ENCODE data around the gene ITM2C.

The ITM2C gene

GRCh38 chr2:230827774-230828271 lies 36.9 kb upstream of the ITM2C start:
- H2AFZ ChIP-seq (ENCODE audit: low read depth, low read length, severe bottlenecking): no peak overlapping the region

GRCh38 chr2:230828272-230828961 lies 36.3 kb upstream of the ITM2C start:
- H3K27me3 ChIP-seq (ENCODE audit: low read length): no peaks in the 10 kb centered on the region
- no peaks in the 10 kb centered on the region for H3K79me2 ChIP-seq (ENCODE audit: insufficient read depth, low read length)
- TF ChIP-seq CTCF (IDR thresholded peaks at IDR 0.05; ENCODE audit: insufficient read depth, low read length, poor library complexity, severe bottlenecking) (no peak), EZH2phosphoT487 (conservative IDR thresholded peaks at IDR 0.05; ENCODE audit: low read length) (no peak)
- no peak overlapping the region for H3K4me3 ChIP-seq (ENCODE audit: insufficient read depth, low read length, poor library complexity, severe bottlenecking)
- no peaks in the 10 kb centered on the region for H3K9me2 ChIP-seq (replicated peaks; ENCODE audit: insufficient read depth, low read length)
- H2AFZ ChIP-seq (ENCODE audit: low read depth, low read length, severe bottlenecking): no peak overlapping the region
- H3K27ac ChIP-seq (ENCODE audit: low read depth, low read length): no peak overlapping the region
- H4K20me1 ChIP-seq (ENCODE audit: low read depth, low read length): no peaks in the 10 kb centered on the region
- no peaks in the 10 kb centered on the region for H3K9me3 ChIP-seq (ENCODE audit: insufficient read depth, low read length)
- no peaks in the 10 kb centered on the region for H3K36me3 ChIP-seq (ENCODE audit: low read length)
- no peaks in the 10 kb centered on the region for H3F3A ChIP-seq (ENCODE audit: insufficient read depth)
- no peak overlapping the region for H3K9ac ChIP-seq (ENCODE audit: low read length)
- no peak overlapping the region for H3K4me2 ChIP-seq (ENCODE audit: low read depth, low read length, poor library complexity, severe bottlenecking)

More at GRCh38 chr2:230827774-230828271, 36.9 kb upstream of the ITM2C start:
- no peaks in the 10 kb centered on the region for H3K36me3 ChIP-seq (ENCODE audit: low read length)
- H3K27ac ChIP-seq (ENCODE audit: low read depth, low read length): no peak overlapping the region
- no peaks in the 10 kb centered on the region for H3K79me2 ChIP-seq (ENCODE audit: insufficient read depth, low read length)
- no peaks in the 10 kb centered on the region for H3K27me3 ChIP-seq (ENCODE audit: low read length)
- TF ChIP-seq EZH2phosphoT487 (conservative IDR thresholded peaks at IDR 0.05; ENCODE audit: low read length) (no peak), CTCF (IDR thresholded peaks at IDR 0.05; ENCODE audit: insufficient read depth, low read length, poor library complexity, severe bottlenecking) (no peak)
- no peaks in the 10 kb centered on the region for H4K20me1 ChIP-seq (ENCODE audit: low read depth, low read length)
- H3K9ac ChIP-seq (ENCODE audit: low read length): no peak overlapping the region
- no peaks in the 10 kb centered on the region for H3F3A ChIP-seq (ENCODE audit: insufficient read depth)
- no peaks in the 10 kb centered on the region for H3K9me3 ChIP-seq (ENCODE audit: insufficient read depth, low read length)
- H3K9me2 ChIP-seq (replicated peaks; ENCODE audit: insufficient read depth, low read length): no peaks in the 10 kb centered on the region
- no peak overlapping the region for H3K4me2 ChIP-seq (ENCODE audit: low read depth, low read length, poor library complexity, severe bottlenecking)
- no peak overlapping the region for H3K4me3 ChIP-seq (ENCODE audit: insufficient read depth, low read length, poor library complexity, severe bottlenecking)

GRCh38 chr2:230829293-230829692 lies 35.4 kb upstream of the ITM2C start:
- H3K4me3 ChIP-seq (ENCODE audit: insufficient read depth, low read length, poor library complexity, severe bottlenecking): no peak overlapping the region
- H3F3A ChIP-seq (ENCODE audit: insufficient read depth): no peaks in the 10 kb centered on the region
- no peak overlapping the region for H3K9ac ChIP-seq (ENCODE audit: low read length)
- H3K4me2 ChIP-seq (ENCODE audit: low read depth, low read length, poor library complexity, severe bottlenecking): no peak overlapping the region
- no peaks in the 10 kb centered on the region for H3K27me3 ChIP-seq (ENCODE audit: low read length)
- no peaks in the 10 kb centered on the region for H3K9me2 ChIP-seq (replicated peaks; ENCODE audit: insufficient read depth, low read length)
- H3K79me2 ChIP-seq (ENCODE audit: insufficient read depth, low read length): no peaks in the 10 kb centered on the region
- H3K36me3 ChIP-seq (ENCODE audit: low read length): no peaks in the 10 kb centered on the region
- TF ChIP-seq CTCF (IDR thresholded peaks at IDR 0.05; ENCODE audit: insufficient read depth, low read length, poor library complexity, severe bottlenecking) (no peak), EZH2phosphoT487 (conservative IDR thresholded peaks at IDR 0.05; ENCODE audit: low read length) (no peak)
- H3K9me3 ChIP-seq (ENCODE audit: insufficient read depth, low read length): no peaks in the 10 kb centered on the region
- no peak overlapping the region for H2AFZ ChIP-seq (ENCODE audit: low read depth, low read length, severe bottlenecking)
- H4K20me1 ChIP-seq (ENCODE audit: low read depth, low read length): no peaks in the 10 kb centered on the region
- no peak overlapping the region for H3K27ac ChIP-seq (ENCODE audit: low read depth, low read length)
